Measurements from ENCODE around the gene CYP2B6. TPM values are rescaled to one million over a fixed set of nuclear protein-coding genes. Genes with fewer than 3 reads are reported as not detected.

Gene CYP2B6
- polyA plus RNA-seq, 1 experiment: not detected

GRCh38 chr19:40948580-40949299 lies 42.3 kb upstream of the CYP2B6 start:
- Histone ChIP-seq H3K36me3 (ENCODE audit: control insufficient read depth, insufficient read depth, low read length) (no peaks in the 10 kb centered on the region), H3K4me3 (ENCODE audit: low read depth, low read length) (no peak overlapping the region), H3K27me3 (ENCODE audit: control insufficient read depth, insufficient read depth, low read length) (no peaks in the 10 kb centered on the region; the same call in 1 of the 2 replicates)
- no peak for TF ChIP-seq CTCF (IDR thresholded peaks at IDR 0.05; ENCODE audit: insufficient read depth, low read depth, low read length)
- DNase-seq (ENCODE audit: low read depth): no peak
- POLR2A ChIA-PET: no interaction called here
- CTCF ChIA-PET: no interaction called here

- TF ChIP-seq CTCF (IDR thresholded peaks at IDR 0.05; ENCODE audit: insufficient read depth, low read depth, low read length): no peak
- DNase-seq (ENCODE audit: low read depth): no peak
- peaks cover 2% of the 10 kb centered on the region for H3K27me3 ChIP-seq (ENCODE audit: control insufficient read depth, insufficient read depth, low read length)
- ChIA-PET POLR2A (no interaction called here), CTCF (no interaction called here)
- no peak overlapping the region for H3K4me3 ChIP-seq (ENCODE audit: low read depth, low read length)
- no peaks in the 10 kb centered on the region for H3K36me3 ChIP-seq (ENCODE audit: control insufficient read depth, insufficient read depth, low read length)
Observed at GRCh38 chr19:40954573-40954972, 36.5 kb upstream of the CYP2B6 start.

GRCh38 chr19:40959338-40959737 lies 31.7 kb upstream of the CYP2B6 start:
- ChIA-PET POLR2A (no interaction called here), CTCF (no interaction called here)
- Histone ChIP-seq H3K4me3 (ENCODE audit: low read depth, low read length) (no peak overlapping the region), H3K36me3 (ENCODE audit: control insufficient read depth, insufficient read depth, low read length) (no peaks in the 10 kb centered on the region), H3K27me3 (ENCODE audit: control insufficient read depth, insufficient read depth, low read length) (peaks cover 2% of the 10 kb centered on the region; the same call in 1 of the 2 replicates)
- TF ChIP-seq CTCF (IDR thresholded peaks at IDR 0.05; ENCODE audit: insufficient read depth, low read depth, low read length): no peak
- no peak for DNase-seq (ENCODE audit: low read depth)

GRCh38 chr19:40960062-40960685 lies 30.9 kb upstream of the CYP2B6 start:
- ChIA-PET POLR2A (no interaction called here), CTCF (no interaction called here)
- peaks cover 2% of the 10 kb centered on the region; the same call in 1 of the 2 replicates for H3K27me3 ChIP-seq (ENCODE audit: control insufficient read depth, insufficient read depth, low read length)
- no peak for DNase-seq (ENCODE audit: low read depth)
- H3K36me3 ChIP-seq (ENCODE audit: control insufficient read depth, insufficient read depth, low read length): no peaks in the 10 kb centered on the region
- no peak overlapping the region for H3K4me3 ChIP-seq (ENCODE audit: low read depth, low read length)
- no peak for TF ChIP-seq CTCF (IDR thresholded peaks at IDR 0.05; ENCODE audit: insufficient read depth, low read depth, low read length)

GRCh38 chr19:40960780-40961179 lies 30.3 kb upstream of the CYP2B6 start:
- Histone ChIP-seq H3K27me3 (ENCODE audit: control insufficient read depth, insufficient read depth, low read length) (peaks cover 2% of the 10 kb centered on the region; the same call in 1 of the 2 replicates), H3K4me3 (ENCODE audit: low read depth, low read length) (no peak overlapping the region), H3K36me3 (ENCODE audit: control insufficient read depth, insufficient read depth, low read length) (no peaks in the 10 kb centered on the region)
- ChIA-PET CTCF (no interaction called here), POLR2A (no interaction called here)
- no peak for TF ChIP-seq CTCF (IDR thresholded peaks at IDR 0.05; ENCODE audit: insufficient read depth, low read depth, low read length)
- no peak for DNase-seq (ENCODE audit: low read depth)
